Activated CD4-positive, alpha-beta T cell treated with anti-CD3 and anti-CD28 coated beads for 1 hour (primary cell): Measurements from ENCODE around the gene CNPY4.

Experiments
- DNase-seq: peaks from one replicate; pipeline ENCODE4 v3.0.0-alpha.2; 2020

Gene CNPY4

DNA sequence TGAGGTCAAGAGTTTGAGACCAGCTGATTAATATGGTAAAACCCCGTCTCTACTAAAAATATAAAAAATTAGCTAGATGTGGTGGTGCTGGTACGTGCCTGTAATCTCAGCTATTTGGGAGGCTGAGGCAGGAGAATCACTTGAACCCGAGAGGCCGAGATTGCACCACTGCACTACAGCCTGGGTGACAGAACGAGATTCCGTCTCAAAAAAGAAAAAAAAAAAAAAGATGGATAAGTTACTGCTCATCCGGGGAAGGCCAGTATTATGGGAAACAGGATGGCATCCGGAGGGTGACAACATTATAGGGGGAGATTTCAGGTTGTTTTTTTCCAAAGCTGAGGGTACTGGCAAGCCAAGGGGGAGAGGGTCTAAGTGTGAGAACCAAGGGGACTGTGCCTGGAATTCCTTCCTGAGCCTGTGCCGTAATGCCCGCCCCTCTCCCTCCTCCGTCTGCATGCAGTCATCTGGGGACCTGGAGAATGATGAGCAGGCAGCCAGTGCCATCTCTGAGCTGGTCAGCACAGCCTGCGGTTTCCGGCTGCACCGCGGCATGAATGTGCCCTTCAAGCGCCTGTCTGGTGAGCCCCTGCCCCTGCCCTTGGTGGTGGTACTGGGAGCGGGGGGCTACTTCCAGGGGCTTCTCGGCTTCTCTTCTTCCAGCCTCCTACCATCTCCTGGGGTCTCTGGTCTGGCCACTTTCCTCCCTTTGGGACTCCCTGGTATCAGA lies 33.7 kb downstream of the CNPY4 start:
- no peak for DNase-seq

DNA sequence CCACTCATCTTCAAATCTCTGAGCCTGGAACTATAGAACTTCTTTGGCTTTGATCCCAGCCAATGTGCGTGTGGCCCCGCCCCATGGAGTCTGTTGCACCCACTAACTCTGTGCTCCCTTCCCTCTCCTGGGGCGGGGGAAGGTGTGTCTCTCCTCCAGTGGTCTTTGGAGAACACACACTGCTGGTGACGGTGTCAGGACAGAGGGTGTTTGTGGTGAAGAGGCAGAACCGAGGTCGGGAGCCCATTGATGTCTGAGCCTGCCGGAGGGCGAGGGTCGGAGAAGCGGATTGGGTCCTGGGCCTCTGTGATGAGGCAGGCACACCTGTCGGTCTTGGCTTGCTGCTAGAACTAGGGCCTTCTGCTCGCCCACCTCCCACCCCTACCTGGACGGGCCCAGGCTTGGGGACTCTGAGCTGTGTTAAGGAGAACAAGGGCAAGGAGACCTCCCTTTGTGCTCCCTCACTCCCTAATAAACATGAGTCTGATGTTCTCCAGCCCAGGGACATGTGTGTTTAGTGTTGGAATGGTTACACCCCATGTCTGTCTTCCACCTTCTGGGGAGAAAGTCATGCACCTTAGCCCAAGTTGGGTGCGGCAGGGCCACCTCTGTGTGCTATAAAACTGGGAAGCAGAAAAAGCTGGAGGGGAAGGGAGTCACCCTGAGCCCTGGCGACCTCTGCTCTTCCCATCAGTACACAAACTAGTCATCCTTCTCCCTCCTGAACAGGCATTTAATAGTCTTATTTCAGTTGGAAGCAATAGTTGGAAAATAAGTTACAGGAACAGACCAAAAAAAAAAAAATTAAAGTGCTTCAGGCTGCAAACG lies 34.5 kb downstream of the CNPY4 start:
- no peak for DNase-seq

DNA sequence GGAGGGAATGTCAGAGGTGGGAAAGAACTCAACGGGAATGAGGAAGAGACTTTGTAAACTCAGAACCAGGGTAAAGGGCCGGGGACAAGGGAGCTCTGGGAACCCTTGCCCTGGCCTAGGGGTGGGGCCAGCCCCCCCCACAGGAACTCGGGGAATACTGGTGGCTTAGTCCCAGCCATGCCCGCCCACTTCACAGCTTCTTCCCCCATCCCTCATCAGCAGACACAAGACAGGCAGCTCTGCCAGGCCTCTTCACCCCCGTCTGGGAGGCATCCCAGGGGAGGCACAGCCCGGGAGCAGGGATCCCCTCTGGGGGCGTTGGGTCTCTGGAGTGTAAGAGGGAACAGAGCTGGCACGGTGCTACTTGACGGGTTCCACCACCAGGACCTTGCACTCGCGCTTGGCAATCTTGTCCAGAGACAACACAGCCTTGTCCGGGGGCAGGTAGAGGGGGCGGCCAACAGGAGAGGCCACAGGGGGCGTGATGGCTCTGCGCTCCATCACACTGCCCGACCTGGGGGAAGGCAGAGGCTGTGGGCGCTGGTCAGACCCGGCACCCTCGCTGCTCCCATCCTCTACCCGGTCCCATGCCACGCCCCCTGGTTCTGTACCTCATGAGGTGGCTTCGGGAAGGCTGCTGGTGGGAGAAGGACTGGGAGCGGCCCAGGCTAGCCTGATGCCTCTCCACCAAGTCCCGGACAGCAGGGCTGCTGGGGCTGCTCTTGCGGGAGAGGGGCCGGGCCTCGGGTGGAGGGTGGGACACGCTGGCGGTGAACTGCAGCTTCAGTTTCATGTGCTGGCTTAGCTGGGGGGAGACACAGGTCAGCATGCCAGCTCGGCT lies 35.4 kb downstream of the CNPY4 start:
- no peak for DNase-seq

DNA sequence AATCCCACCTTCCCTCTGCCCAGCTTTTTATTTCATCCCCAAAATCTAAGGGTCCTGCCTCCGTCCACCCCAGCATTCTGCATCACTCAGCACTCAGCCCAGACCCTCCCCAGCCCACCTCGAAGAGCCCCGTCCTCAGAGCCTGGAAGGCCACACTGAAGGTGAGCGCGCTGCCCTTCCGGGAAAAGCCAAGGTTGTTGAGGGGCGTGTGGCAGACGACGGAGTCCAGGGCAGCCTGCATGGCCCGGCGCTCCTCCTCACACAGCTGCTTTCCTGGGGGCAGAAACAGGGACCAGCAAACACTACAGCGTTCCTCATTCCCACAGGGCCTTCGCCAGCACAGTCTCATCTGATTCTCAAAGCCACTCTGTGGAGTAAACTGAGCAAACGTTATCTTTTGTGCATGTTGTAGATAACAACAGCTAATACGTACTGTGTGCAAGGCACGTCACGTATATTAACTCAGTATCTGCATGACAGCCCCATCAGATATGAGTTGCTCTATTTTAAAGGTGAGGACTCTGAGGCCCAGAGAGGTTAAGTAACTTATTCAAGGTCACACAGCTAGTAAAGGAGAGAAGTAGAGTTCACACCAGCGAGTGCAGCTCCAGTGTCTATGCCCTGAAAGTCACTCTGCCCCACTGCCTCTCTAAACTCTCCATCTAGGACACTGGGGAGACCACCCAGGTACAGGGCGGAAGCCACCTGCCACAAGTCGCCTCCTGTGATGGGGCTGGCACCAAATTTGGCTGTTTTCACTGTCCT lies 36.3 kb downstream of the CNPY4 start:
- no peak for DNase-seq

DNA sequence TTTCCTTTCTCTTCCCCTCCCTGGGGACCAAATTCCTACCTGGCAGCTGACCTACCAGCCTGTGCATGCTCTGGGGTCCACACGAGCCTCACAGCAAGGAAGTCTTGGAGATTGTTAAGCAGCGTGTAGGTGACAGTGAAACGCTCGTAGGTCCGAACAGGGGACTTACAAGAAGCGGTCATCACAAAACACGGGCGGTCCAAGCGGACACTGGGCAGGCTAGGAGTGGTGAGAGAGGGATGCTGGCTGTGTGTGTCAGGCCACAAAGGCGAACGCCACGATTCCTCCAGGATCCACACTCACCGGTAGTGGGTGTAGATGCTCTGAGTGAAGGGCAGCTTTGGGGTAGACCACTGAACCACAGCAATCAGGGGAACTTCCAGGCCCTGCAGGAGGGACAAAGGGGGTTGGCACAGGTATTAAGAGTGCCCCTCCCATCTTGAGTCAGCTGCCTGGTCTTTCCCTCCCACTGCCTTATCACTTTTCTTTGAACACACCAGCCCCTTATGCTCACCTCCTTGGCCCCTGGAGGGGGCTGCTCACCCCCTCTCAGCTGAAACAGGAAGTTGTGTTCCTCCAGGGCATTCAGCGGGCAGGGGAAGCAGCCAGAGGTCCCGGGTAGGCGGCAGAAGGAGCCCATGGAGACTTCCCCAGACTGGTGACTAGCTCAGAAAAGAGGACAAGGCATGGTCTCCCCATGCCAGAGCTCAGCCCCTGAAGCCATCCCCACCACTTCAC lies 37.1 kb downstream of the CNPY4 start:
- no peak for DNase-seq

DNA sequence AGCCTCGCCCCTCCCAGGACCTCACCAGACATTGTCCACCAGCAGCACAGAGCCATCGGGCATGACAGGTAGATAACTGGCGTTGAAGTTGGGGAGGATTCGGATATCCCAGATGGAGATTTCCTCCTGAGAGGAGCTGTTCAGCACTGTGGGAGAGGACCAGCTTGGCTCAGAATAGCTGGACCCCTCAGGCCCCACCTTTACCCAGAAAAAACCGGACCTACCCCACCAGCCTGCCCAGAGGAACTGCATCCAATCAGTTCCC lies 37.6 kb downstream of the CNPY4 start:
- no peak for DNase-seq

DNA sequence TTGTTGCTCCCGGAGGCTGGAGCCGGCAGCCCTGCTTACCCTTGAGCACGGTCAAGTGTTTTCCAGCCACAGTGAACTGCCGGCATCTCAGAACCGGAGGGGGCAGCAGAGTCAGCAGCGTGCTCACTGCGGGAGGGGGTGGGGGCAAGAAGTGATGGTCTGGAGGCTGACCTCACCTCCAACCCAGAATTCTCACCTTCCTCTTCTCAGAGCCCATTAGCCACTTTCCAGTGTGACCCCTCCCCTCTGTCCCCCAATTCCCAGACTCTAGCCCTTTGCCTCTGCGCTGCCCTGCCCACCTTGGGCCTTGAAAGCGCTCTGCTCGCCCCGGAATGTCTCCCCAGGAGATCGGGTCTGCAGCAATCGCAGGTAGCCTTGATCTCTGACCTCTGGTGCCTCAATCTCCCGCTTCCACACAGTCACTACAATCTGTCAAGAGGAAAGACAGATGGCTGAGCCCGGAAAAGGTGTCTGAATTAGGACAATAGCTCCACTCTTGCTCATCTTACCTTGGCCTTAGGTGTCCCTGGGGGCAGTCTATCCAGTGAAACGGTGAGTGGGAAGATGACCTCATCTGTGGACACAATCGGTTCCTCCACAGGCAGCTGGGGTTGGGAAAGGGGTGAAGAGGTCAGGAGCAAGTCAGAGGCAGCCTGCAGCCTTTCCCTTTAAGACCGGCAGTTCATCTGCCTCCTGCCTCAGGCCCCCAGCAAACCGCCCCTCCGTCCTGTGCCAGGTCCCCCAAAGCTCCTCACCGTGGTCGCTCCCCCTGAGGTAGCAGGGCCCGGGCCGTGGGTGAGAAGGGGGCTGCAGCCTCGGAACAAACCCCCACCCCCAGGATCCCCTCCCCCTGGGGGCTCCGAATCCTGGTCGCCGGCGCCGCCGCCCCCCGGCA lies 38.1 kb downstream of the CNPY4 start:
- no peak for DNase-seq

DNA sequence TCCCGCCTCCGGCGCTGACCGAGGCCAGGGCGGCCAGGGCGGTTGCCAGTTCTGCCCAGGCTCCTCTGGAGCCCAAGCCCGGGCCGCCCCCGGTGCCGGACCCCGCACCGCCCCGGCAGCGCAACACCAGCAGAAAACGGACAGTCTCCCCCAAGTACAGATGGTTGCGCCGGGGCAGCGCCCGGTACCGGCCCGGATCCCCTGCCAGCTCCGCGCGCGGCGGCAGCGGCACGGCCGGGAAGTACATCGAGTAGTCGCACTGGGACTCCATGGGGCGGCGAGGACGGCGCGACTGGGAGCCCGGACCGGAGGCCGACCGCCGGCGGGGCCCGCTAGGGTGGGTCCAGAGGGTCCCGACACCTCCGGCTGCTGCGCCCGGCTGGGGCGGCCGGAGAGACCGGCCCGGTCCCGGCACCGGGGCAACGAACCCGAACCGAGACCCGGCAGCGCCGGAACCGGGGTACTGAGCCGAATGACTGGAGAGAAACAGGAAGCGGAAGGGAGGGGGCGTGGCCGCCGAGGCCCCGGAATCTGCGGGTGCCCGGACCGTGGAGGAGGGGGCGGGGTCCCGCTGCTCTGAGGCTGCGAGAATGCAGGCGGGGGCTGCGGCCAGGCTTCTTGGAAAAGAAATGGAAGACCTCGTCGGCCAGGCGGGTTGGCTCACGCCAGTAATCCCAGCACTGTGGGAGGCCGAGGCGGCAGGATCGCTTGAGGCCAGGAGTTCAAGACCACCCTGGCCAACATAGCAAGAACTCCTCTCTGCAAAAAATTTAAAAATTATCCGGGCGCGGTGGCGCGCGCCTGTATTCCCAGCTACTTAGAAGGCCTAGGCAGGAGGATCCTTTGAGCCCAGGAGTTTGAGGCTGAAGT lies 39.0 kb downstream of the CNPY4 start, which contains the start of gene TRAPPC14:
Gene TRAPPC14, minus strand, starts transcription at position 495 of the 870 bp plus-strand sequence. Its CDS starts 224 bp downstream, at position 271.
- DNase-seq = peak; percentile 84

DNA sequence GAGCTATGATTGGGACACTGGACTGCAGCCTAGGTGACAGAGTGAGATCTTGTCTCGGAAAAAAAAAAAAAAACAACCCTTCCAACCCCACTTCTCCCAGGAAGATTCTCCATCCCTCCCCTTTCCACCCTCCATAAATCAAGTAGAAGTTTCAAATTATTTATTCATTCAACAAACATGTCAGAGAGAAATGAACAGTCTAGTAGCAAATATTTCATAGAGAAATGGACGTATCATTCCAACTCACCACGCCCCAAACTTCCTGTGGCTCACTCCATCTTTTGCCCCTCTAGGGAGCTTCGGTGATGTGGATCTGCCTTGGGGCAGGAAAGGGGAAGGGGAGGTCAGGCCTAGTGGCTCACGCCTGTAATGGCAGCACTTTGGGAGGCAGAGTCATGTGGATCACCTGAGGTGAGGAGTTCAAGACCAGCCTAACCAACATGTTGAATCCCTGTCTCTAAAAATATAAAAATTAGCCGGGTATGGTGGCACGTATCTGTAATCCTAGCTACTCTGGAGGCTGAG lies 39.7 kb downstream of the CNPY4 start:
- DNase-seq = no peak

DNA sequence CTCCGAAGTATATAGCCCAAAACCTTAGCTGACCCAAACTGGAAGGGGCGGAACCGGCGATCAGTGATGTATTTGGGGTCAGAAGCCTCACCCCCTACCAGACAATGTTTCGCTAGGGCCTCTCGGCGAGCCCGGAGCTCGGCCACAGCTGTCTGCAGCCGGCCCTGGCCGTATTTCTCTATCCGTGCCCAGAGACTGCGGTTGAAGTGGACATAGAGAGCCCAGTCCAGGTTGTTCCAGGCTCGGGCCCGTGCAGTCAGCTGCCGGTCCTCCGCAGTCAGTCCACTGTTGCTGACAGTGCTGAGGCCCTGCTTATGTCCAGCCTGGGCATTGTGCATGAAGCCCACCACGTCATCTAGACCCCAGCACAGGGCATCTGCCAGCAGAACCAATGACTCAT lies 40.6 kb downstream of the CNPY4 start:
- DNase-seq = no peak

DNA sequence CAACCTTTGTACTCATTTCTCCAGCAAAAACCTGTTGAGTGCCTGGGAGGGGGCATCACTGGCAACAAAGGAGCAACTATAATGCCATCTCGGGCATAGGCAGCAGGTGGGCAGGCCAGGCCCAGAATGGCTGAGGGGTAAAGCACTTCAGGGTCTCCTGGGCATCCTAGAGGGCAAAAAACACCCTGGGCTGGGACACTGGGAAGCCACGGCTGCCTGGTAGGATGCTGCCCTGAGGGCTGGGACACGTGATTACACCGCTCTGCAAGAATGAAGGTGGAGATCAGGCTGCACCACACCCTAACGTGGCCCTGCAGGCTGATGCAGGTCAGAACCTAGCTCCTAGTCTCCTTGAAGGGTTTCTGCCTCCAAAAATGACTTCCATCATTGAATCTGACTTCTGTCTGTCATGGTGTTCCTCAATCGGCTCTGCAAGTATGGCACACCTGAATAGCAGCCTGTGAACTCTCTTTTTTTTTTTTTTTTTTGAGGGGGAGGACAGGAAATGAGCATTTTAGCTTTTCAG lies 43.6 kb downstream of the CNPY4 start:
- no peak for DNase-seq

DNA sequence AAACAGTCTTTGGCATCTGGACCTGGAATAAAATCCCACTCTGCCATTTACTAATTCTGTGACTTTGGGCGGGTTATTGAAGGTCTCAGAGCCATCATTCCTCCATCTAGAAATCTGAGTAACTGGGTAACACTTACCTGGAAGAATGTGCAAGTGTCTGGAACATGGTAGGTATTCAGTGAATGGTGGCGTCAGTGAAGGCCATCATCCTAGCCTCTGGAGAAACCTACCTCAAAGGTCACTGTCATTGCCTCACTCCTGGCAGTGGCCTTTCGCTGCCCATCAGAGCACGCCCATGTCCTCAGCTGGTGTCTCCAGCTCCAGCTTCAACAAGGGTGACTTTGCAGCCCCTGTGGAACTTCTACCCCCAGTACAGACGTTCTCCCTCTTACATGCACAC lies 44.4 kb downstream of the CNPY4 start:
- DNase-seq = no peak

DNA sequence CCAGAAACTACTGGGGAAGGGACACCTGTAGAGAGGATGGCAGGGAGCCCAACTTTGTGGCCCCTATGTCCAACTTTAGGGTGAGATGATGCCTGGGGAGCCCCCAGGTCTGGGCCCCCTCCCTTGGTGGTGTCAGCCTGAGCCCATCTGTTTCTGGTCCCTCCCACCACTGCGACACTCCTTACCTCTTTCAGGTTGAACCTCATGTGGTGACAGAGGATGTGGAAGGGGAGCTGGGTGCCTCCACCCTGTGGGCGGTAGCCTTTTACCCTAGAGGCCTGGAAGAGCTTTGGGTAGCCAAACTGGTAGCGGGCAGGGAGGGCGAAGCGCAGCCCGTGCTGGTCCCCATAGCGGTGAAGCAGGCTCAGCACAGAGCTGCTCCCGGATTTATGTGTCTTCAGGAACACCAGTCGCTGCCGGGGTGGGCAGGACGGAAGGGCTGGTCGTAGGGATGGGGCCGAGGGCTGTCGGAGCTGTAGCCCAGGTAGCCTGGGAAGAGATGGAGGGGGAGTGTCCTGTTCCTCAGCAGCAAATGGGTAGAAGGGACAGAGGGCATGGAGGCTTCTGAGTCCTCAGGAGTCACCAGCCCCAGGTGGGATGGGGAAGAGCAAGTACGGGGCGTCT lies 47.0 kb downstream of the CNPY4 start:
- no peak for DNase-seq

DNA sequence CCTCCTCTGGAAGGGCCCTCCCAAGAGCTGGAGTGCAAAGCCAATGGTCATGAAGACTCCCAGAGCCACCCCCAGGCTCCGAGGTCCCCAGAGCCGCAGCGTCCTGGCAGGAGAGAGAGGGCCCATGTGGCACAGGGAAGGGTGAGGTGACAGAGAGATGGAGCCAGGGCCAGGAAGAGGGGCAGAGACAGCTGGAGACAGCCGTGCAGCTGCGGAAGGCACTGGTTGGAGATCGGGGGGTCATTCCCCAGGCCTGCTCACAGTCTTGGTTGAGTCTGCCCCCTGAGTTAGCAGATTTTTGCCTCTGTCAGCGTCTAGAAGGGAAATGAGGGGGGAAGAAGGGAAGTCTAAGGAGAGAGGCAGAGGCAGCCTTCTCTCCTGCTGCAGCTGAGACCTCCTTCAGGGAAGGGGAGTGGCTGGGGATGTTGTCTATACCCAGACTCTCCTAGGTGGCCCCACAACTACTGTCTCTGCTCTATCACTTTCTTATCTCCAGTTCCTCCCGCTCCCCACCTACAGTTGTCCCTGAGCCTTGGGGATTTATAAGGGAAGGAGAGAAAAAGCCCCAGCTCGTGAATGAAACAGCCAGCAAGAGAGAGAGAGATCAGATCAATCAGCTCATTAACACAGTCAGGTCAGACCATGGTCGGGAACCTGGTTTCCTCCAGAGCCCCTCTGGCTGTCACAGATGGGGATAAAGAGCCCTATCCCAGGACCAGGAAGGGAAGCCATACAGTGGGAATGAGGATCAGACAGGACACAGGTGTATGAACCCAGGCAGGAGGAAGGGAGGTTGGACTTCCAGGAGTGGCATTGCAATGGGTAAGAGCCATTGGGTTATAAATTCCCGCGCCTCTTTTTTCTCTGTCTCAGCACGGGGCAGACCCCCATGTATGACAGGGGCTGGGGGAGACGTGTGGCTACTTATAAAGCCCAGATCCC lies 47.8 kb downstream of the CNPY4 start:
- no peak for DNase-seq

DNA sequence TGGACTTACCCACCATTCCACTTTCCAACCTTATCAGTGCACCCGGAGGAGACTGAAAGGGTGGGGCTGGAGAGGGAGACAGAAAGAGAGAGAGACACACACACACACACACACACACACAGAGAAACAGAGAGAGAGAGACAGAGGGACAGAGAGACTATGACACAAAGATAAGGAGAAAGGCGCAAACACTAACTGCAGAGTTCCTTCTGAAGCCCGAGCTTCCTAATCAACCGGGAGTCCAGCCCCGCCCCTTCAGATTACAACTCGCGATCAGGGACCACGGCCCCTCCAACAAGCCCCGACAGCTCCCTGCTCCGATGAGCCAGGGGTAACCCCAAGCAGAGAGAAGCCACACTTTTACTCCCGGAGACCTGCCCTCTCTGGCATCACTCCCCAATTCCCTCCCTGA lies 48.5 kb downstream of the CNPY4 start:
- no peak for DNase-seq

DNA sequence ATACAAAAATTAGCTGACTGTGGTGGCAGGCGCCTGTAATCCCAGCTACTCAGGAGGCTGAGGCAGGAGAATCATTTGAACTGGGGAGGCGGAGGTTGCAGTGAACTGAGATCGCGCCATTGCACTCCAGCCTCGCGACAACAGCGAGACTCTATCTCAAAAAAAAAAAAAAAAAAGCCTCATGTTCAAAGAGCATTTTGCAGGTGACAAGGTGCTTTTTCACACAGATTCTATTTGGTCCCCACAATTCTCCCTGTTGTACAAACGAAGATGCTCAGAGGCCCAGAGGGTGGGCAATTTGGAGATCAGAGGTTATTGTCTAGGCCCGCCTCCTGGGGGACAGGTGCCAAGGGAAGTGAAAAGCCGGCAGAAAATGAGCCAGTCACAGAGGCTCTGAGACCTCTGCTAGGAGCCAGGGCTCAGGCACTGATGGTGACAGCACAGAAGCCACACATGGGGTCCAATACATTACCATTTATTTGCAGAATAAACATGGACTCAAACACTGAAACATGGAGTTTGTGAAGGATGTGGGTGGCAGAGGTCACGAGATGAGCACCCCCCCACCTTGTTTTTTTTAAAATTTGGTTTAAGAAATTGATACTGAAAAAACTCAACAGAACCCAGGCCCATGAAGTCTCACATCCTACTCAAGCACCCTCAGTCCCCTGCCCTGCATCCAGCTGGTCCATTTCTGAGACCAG lies 49.9 kb downstream of the CNPY4 start:
- DNase-seq = no peak
